GM23338 (cell line): ENCODE data around the gene COQ8B. TPM values are rescaled to one million over a fixed set of nuclear protein-coding genes. Genes with fewer than 3 reads are reported as not detected.

Source experiments
- ATAC-seq: fragments of 200-7000 bp; cut with Tn5 transposase; 3 replicates; pipeline ENCODE4 v1.9.1; 2020
- DNase-seq: peaks from one replicate; pipeline ENCODE4 v3.0.0-alpha.2; 2015; ENCODE audit warnings: low spot score
- H2AFZ ChIP-seq: fragments of 200-600 bp; sonication (generic); 2 replicates; pipeline ENCODE4 v1.8.0; 2016; ENCODE audit warnings: antibody characterized with exemption, mild to moderate bottlenecking, moderate library complexity
- H3F3A ChIP-seq: fragments of 200-600 bp; sonication (generic); replicated peaks from 2 replicates; pipeline ENCODE4 v1.8.0; 2017; ENCODE audit warnings: antibody characterized with exemption, mixed run types, low read depth
- H3K27ac ChIP-seq: fragments of 200-600 bp; sonication (generic); 2 replicates; pipeline ENCODE4 v1.6.1; 2016; ENCODE audit warnings: low read depth
- H3K27me3 ChIP-seq: fragments of 200-600 bp; sonication (generic); 2 replicates; pipeline ENCODE4 v1.8.0; 2016; ENCODE audit warnings: mild to moderate bottlenecking, mixed run types, moderate library complexity; ENCODE audit not compliant: insufficient read depth
- H3K36me3 ChIP-seq: fragments of 200-600 bp; sonication (generic); 2 replicates; pipeline ENCODE4 v1.8.0; 2016; ENCODE audit warnings: mild to moderate bottlenecking; ENCODE audit not compliant: insufficient read depth
- H3K4me1 ChIP-seq: fragments of 200-600 bp; sonication (generic); 2 replicates; pipeline ENCODE4 v1.8.0; 2016; ENCODE audit warnings: mild to moderate bottlenecking, moderate library complexity; ENCODE audit not compliant: insufficient read depth
- H3K4me2 ChIP-seq: fragments of 200-600 bp; sonication (generic); 2 replicates; pipeline ENCODE4 v1.7.1; 2017; ENCODE audit warnings: mixed run types
- H3K4me3 ChIP-seq: fragments of 200-600 bp; sonication (generic); 2 replicates; pipeline ENCODE4 v1.6.1; 2016; ENCODE audit warnings: mixed run types
- H3K79me2 ChIP-seq: fragments of 200-600 bp; sonication (generic); replicated peaks from 2 replicates; pipeline ENCODE4 v1.8.0; 2017; ENCODE audit warnings: mild to moderate bottlenecking; ENCODE audit not compliant: insufficient read depth
- H3K9me2 ChIP-seq: fragments of 200-600 bp; sonication (generic); 2 replicates; pipeline ENCODE4 v1.8.0; 2017; ENCODE audit not compliant: insufficient read depth
- H4K20me1 ChIP-seq: fragments of 200-600 bp; sonication (generic); replicated peaks from 2 replicates; pipeline ENCODE4 v1.8.0; 2017; ENCODE audit warnings: mild to moderate bottlenecking; ENCODE audit not compliant: insufficient read depth
- H3K27ac Mint-ChIP-seq: 2 replicates; pipeline ENCODE4 v1.8.0; 2020; ENCODE audit warnings: inconsistent platforms, mild to moderate bottlenecking, moderate library complexity, mixed read lengths
- H3K27me3 Mint-ChIP-seq: 3 replicates; pipeline ENCODE4 v1.8.0; 2022; ENCODE audit warnings: low read depth, mild to moderate bottlenecking, moderate library complexity, mixed read lengths, inconsistent platforms; ENCODE audit not compliant: insufficient read depth, poor library complexity
- H3K36me3 Mint-ChIP-seq: 3 replicates; pipeline ENCODE4 v1.8.0; 2021; ENCODE audit warnings: low read depth, mild to moderate bottlenecking, inconsistent platforms, moderate library complexity, mixed read lengths
- H3K4me1 Mint-ChIP-seq: 3 replicates; pipeline ENCODE4 v1.8.0; 2020; ENCODE audit warnings: mild to moderate bottlenecking, inconsistent platforms, mixed read lengths
- H3K4me3 Mint-ChIP-seq: 3 replicates; pipeline ENCODE4 v1.8.0; 2021; ENCODE audit warnings: moderate library complexity, mild to moderate bottlenecking, inconsistent platforms, mixed read lengths
- H3K9me3 Mint-ChIP-seq: 3 replicates; pipeline ENCODE4 v1.8.0; 2020; ENCODE audit warnings: moderate library complexity, mild to moderate bottlenecking, inconsistent platforms, mixed read lengths
- CREB1 ChIP-seq: fragments of 250-450 bp; sonication (Bioruptor Pico); IDR thresholded peaks from 2 replicates; pipeline ENCODE4 v1.5.0; 2020; ENCODE audit warnings: low read depth, mild to moderate bottlenecking, moderate library complexity
- EZH2 ChIP-seq: fragments of 200-600 bp; sonication (generic); IDR thresholded peaks from one replicate; pipeline ENCODE4 v1.8.0; 2017; ENCODE audit warnings: antibody characterized with exemption, mild to moderate bottlenecking, low read depth; ENCODE audit not compliant: unreplicated experiment
- EZH2phosphoT487 ChIP-seq: fragments of 200-600 bp; sonication (generic); IDR thresholded peaks from one replicate; pipeline ENCODE4 v1.8.1; 2018; ENCODE audit warnings: antibody characterized with exemption; ENCODE audit not compliant: unreplicated experiment
- JUNB ChIP-seq: IDR thresholded peaks from one replicate; pipeline ENCODE4 v1.6.1; 2016; ENCODE audit warnings: antibody characterized with exemption; ENCODE audit not compliant: unreplicated experiment
- NANOG ChIP-seq: IDR thresholded peaks from 2 replicates; pipeline ENCODE4 v1.6.1; 2016; ENCODE audit warnings: antibody characterized with exemption, borderline replicate concordance
- POLR2AphosphoS5 ChIP-seq: IDR thresholded peaks from 2 replicates; pipeline ENCODE4 v1.6.1; 2016; ENCODE audit warnings: antibody characterized with exemption, low read depth
- STAT1 ChIP-seq: IDR thresholded peaks from one replicate; pipeline ENCODE4 v1.6.1; 2016; ENCODE audit warnings: antibody characterized with exemption; ENCODE audit not compliant: unreplicated experiment
- ZNF114 ChIP-seq: fragments of 250-450 bp; sonication (Bioruptor Pico); IDR thresholded peaks from 2 replicates; pipeline ENCODE4 v1.5.0; 2020; ENCODE audit warnings: mild to moderate bottlenecking, moderate library complexity
- ZNF331 ChIP-seq: fragments of 250-450 bp; sonication (Bioruptor Pico); IDR thresholded peaks from 2 replicates; pipeline ENCODE4 v1.5.0; 2020; ENCODE audit warnings: low read depth, mild to moderate bottlenecking, moderate library complexity
- polyA plus RNA-seq: library from polyadenylated mRNA; unstranded; fragments of >200 nt; fragmentation: Nextera tagmentation; extraction: Ambion mirVana; gene quantifications from 2 replicates; pipeline ENCODE4 v1.2.1, GENCODE V29; 2016
- total RNA-seq: library from RNA; depleted of rRNA; stranded (reverse); fragments of >200 nt; shearing (Covaris generic); gene quantifications from 2 replicates; pipeline ENCODE4 v1.2.3, GENCODE V29; 2014
- TF ChIP-seq, protein P1 (sequence below), 2 experiments: fragments of 200-600 bp in 1 of 2; sonication (generic) in 1 of 2; conservative IDR thresholded peaks; 2 replicates each; pipeline versions ENCODE4 v1.5.1 to v1.6.1; 2016 to 2017; ENCODE audit warnings: antibody characterized with exemption in 2 of 2, low read depth in 2 of 2, mild to moderate bottlenecking in 2 of 2, moderate library complexity in 1 of 2
- TF ChIP-seq, protein P2 (sequence below): fragments of 250-450 bp; sonication (Bioruptor Pico); IDR thresholded peaks from 2 replicates; pipeline ENCODE4 v1.5.0; 2020; ENCODE audit warnings: mild to moderate bottlenecking, moderate library complexity
- TF ChIP-seq, protein P3 (sequence below): IDR thresholded peaks from 2 replicates; pipeline ENCODE4 v1.6.1; 2016; ENCODE audit warnings: antibody characterized with exemption
- TF ChIP-seq, protein P4 (sequence below): IDR thresholded peaks from one replicate; pipeline ENCODE4 v1.6.1; 2018; ENCODE audit warnings: antibody characterized with exemption; ENCODE audit not compliant: unreplicated experiment

Gene COQ8B
- total and polyA plus RNA-seq, 2 experiments from 2014 or later, result 13.9 to 59.6 TPM

DNA sequence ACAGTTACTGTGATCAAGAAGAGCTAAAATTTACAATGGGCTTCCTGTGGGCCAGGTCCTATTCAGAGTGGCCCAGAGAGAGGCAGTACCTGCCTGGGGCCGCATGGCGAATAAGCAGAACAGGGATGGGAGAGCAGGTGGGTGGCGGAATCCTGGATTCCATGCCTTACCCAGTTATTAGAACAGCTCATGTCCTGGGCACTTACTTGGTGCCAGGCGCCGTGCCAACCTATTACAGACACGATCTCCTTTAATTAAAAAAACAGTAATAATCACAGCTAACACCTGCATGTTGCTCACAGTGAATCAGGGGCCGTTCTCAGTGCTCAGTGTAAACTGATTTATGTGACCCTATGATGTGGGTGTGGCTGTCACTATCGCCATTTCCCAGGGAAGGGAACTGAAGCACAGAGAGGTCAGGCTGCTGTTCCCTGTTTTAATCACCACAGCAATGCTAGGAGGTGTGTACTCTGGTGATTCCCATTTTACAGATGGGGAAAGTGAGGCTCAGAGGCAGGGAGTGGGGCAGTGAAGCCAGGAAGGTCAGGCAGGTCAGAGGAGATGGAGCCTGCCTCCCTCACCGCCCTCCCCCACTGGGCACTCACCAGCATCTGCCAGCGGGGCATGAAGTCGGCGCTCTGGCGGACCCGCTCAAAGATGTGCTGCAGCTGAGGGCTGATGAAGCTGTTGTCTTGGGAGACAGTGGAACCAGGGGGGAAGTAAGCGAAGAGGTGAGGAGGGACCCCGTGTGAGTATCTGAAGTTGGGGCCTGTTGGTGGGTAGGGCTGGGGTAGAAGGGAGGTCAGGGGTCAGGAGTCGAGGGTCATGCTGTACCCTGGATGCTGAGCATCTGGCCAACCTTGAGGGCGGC is 12.0 kb downstream of the COQ8B start:
- TF ChIP-seq NANOG (no peak), CREB1 (CRISPR knock-in tag) (no peak), ZNF331 (CRISPR knock-in tag) (no peak), JUNB (no peak), ZNF114 (CRISPR knock-in tag) (no peak), STAT1 (no peak), POLR2AphosphoS5 (no peak), EZH2phosphoT487 (no peak), EZH2 (no peak)
- TF ChIP-seq, protein P1, sequence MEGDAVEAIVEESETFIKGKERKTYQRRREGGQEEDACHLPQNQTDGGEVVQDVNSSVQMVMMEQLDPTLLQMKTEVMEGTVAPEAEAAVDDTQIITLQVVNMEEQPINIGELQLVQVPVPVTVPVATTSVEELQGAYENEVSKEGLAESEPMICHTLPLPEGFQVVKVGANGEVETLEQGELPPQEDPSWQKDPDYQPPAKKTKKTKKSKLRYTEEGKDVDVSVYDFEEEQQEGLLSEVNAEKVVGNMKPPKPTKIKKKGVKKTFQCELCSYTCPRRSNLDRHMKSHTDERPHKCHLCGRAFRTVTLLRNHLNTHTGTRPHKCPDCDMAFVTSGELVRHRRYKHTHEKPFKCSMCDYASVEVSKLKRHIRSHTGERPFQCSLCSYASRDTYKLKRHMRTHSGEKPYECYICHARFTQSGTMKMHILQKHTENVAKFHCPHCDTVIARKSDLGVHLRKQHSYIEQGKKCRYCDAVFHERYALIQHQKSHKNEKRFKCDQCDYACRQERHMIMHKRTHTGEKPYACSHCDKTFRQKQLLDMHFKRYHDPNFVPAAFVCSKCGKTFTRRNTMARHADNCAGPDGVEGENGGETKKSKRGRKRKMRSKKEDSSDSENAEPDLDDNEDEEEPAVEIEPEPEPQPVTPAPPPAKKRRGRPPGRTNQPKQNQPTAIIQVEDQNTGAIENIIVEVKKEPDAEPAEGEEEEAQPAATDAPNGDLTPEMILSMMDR (conservative IDR thresholded peaks at IDR 0.05; ENCODE audit: low read depth in 2 of 2), result no peak
- TF ChIP-seq, protein P2, sequence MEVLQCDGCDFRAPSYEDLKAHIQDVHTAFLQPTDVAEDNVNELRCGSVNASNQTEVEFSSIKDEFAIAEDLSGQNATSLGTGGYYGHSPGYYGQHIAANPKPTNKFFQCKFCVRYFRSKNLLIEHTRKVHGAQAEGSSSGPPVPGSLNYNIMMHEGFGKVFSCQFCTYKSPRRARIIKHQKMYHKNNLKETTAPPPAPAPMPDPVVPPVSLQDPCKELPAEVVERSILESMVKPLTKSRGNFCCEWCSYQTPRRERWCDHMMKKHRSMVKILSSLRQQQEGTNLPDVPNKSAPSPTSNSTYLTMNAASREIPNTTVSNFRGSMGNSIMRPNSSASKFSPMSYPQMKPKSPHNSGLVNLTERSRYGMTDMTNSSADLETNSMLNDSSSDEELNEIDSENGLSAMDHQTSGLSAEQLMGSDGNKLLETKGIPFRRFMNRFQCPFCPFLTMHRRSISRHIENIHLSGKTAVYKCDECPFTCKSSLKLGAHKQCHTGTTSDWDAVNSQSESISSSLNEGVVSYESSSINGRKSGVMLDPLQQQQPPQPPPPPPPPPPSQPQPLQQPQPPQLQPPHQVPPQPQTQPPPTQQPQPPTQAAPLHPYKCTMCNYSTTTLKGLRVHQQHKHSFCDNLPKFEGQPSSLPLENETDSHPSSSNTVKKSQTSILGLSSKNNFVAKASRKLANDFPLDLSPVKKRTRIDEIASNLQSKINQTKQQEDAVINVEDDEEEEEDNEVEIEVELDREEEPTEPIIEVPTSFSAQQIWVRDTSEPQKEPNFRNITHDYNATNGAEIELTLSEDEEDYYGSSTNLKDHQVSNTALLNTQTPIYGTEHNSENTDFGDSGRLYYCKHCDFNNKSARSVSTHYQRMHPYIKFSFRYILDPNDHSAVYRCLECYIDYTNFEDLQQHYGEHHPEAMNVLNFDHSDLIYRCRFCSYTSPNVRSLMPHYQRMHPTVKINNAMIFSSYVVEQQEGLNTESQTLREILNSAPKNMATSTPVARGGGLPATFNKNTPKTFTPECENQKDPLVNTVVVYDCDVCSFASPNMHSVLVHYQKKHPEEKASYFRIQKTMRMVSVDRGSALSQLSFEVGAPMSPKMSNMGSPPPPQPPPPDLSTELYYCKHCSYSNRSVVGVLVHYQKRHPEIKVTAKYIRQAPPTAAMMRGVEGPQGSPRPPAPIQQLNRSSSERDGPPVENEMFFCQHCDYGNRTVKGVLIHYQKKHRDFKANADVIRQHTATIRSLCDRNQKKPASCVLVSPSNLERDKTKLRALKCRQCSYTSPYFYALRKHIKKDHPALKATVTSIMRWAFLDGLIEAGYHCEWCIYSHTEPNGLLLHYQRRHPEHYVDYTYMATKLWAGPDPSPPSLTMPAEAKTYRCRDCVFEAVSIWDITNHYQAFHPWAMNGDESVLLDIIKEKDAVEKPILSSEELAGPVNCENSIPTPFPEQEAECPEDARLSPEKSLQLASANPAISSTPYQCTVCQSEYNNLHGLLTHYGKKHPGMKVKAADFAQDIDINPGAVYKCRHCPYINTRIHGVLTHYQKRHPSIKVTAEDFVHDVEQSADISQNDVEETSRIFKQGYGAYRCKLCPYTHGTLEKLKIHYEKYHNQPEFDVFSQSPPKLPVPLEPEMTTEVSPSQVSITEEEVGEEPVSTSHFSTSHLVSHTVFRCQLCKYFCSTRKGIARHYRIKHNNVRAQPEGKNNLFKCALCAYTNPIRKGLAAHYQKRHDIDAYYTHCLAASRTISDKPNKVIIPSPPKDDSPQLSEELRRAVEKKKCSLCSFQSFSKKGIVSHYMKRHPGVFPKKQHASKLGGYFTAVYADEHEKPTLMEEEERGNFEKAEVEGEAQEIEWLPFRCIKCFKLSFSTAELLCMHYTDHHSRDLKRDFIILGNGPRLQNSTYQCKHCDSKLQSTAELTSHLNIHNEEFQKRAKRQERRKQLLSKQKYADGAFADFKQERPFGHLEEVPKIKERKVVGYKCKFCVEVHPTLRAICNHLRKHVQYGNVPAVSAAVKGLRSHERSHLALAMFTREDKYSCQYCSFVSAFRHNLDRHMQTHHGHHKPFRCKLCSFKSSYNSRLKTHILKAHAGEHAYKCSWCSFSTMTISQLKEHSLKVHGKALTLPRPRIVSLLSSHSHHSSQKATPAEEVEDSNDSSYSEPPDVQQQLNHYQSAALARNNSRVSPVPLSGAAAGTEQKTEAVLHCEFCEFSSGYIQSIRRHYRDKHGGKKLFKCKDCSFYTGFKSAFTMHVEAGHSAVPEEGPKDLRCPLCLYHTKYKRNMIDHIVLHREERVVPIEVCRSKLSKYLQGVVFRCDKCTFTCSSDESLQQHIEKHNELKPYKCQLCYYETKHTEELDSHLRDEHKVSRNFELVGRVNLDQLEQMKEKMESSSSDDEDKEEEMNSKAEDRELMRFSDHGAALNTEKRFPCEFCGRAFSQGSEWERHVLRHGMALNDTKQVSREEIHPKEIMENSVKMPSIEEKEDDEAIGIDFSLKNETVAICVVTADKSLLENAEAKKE (CRISPR knock-in tag), result no peak
- TF ChIP-seq, protein P3, sequence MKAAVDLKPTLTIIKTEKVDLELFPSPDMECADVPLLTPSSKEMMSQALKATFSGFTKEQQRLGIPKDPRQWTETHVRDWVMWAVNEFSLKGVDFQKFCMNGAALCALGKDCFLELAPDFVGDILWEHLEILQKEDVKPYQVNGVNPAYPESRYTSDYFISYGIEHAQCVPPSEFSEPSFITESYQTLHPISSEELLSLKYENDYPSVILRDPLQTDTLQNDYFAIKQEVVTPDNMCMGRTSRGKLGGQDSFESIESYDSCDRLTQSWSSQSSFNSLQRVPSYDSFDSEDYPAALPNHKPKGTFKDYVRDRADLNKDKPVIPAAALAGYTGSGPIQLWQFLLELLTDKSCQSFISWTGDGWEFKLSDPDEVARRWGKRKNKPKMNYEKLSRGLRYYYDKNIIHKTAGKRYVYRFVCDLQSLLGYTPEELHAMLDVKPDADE, result no peak
- TF ChIP-seq, protein P4, sequence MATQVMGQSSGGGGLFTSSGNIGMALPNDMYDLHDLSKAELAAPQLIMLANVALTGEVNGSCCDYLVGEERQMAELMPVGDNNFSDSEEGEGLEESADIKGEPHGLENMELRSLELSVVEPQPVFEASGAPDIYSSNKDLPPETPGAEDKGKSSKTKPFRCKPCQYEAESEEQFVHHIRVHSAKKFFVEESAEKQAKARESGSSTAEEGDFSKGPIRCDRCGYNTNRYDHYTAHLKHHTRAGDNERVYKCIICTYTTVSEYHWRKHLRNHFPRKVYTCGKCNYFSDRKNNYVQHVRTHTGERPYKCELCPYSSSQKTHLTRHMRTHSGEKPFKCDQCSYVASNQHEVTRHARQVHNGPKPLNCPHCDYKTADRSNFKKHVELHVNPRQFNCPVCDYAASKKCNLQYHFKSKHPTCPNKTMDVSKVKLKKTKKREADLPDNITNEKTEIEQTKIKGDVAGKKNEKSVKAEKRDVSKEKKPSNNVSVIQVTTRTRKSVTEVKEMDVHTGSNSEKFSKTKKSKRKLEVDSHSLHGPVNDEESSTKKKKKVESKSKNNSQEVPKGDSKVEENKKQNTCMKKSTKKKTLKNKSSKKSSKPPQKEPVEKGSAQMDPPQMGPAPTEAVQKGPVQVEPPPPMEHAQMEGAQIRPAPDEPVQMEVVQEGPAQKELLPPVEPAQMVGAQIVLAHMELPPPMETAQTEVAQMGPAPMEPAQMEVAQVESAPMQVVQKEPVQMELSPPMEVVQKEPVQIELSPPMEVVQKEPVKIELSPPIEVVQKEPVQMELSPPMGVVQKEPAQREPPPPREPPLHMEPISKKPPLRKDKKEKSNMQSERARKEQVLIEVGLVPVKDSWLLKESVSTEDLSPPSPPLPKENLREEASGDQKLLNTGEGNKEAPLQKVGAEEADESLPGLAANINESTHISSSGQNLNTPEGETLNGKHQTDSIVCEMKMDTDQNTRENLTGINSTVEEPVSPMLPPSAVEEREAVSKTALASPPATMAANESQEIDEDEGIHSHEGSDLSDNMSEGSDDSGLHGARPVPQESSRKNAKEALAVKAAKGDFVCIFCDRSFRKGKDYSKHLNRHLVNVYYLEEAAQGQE, result no peak
- Mint-ChIP-seq H3K4me3 (no peak overlapping the region), H3K4me1 (peaks cover 10% of the 10 kb centered on the region), H3K27ac (no peak overlapping the region), H3K9me3 (no peaks in the 10 kb centered on the region), H3K36me3 (peaks cover 51% of the 10 kb centered on the region), H3K27me3 (peaks cover 14% of the 10 kb centered on the region)
- no peak for DNase-seq
- H3K4me1 ChIP-seq, result 0 out of 2 replicates have a peak, but pooled peaks cover 3% of the 10 kb centered on the region
- H3K27me3 ChIP-seq, result no peaks in the 10 kb centered on the region
- H3K27ac ChIP-seq, result no peak overlapping the region
- H4K20me1 ChIP-seq, result no peaks in the 10 kb centered on the region; the same call in 1 of the 2 replicates
- H2AFZ ChIP-seq, result no peak overlapping the region
- H3K4me3 ChIP-seq, result no peak overlapping the region
- no peaks in the 10 kb centered on the region for H3K9me2 ChIP-seq
- no peaks in the 10 kb centered on the region for H3K79me2 ChIP-seq
- H3K36me3 ChIP-seq, result peaks cover 12% of the 10 kb centered on the region; the same call in 1 of the 2 replicates
- no peak for ATAC-seq
- H3F3A ChIP-seq, result 0 out of 2 replicates have a peak, but pooled peaks cover 6% of the 10 kb centered on the region
- no peak overlapping the region for H3K4me2 ChIP-seq
